ENCODE data around the gene CD99L2.

- TF ChIP-seq CTCF (conservative IDR thresholded peaks at IDR 0.05 in 1 of 2, IDR thresholded peaks at IDR 0.05 in 1 of 2; ENCODE audit: low read depth in 1 of 2, low read length in 2 of 2) (no peak), EZH2 (IDR thresholded peaks at IDR 0.05; ENCODE audit: low read length, missing control alignments) (no peak)
Measured at GRCh38 chrX:150806827-150807226, 91.6 kb downstream of the CD99L2 start.
